ENCODE data around the gene HOXA5.

The HOXA5 gene

DNA sequence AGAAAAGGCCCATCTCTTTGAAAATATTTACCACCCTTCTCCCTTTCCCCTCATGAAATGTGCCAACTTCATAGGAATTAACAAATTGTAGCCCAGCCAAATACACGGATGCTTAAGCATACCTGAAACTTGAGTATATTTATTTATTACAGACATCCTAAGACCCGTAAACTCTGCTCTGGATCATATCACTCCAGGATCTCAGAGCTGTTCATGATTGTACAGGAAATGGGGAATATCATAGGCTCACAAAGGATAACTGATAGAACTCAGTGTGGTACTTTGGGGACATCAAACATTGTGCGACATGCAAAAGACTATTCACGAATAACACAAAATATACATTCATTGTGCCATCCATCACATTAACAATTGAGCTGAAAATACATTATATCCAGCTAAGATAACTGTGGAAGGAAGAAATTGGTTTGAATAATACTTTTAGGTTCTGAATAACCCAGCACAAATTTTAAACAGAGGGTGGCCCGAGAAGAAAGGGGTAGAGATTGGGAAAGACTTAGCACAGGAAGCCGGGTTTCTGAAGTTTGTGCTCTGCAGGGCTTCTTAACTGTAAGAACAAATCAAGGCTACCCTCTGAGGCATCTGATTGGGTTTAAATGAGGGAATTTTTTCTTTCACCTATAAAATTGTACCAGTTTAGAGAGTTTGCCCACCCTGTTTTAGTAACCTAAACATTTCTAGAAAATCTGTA lies 50.1 kb downstream of the HOXA5 start:
- no peak for DNase-seq (ENCODE audit: low spot score)
- TF ChIP-seq, protein P1, sequence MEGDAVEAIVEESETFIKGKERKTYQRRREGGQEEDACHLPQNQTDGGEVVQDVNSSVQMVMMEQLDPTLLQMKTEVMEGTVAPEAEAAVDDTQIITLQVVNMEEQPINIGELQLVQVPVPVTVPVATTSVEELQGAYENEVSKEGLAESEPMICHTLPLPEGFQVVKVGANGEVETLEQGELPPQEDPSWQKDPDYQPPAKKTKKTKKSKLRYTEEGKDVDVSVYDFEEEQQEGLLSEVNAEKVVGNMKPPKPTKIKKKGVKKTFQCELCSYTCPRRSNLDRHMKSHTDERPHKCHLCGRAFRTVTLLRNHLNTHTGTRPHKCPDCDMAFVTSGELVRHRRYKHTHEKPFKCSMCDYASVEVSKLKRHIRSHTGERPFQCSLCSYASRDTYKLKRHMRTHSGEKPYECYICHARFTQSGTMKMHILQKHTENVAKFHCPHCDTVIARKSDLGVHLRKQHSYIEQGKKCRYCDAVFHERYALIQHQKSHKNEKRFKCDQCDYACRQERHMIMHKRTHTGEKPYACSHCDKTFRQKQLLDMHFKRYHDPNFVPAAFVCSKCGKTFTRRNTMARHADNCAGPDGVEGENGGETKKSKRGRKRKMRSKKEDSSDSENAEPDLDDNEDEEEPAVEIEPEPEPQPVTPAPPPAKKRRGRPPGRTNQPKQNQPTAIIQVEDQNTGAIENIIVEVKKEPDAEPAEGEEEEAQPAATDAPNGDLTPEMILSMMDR (IDR thresholded peaks at IDR 0.05), result no peak
- Histone ChIP-seq H3K4me3 (no peak overlapping the region), H3K27ac (no peak overlapping the region)

DNA sequence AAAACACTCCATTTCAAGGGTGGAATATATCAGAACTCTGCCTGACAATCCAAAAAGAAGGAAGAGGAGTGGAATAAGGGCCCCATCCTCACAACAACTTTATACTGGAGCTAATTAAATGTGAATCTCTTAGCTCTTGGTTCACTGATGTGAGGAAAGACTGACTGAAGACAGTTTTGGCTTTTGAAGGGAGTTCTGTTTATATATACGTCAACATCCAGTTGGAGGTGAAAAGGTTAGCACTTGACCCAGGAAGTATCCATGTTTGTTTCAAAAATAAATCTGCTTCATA lies 50.7 kb downstream of the HOXA5 start:
- no peak for DNase-seq (ENCODE audit: low spot score)
- TF ChIP-seq, protein P1 (IDR thresholded peaks at IDR 0.05), result no peak
- Histone ChIP-seq H3K4me3 (no peak overlapping the region), H3K27ac (no peak overlapping the region)

DNA sequence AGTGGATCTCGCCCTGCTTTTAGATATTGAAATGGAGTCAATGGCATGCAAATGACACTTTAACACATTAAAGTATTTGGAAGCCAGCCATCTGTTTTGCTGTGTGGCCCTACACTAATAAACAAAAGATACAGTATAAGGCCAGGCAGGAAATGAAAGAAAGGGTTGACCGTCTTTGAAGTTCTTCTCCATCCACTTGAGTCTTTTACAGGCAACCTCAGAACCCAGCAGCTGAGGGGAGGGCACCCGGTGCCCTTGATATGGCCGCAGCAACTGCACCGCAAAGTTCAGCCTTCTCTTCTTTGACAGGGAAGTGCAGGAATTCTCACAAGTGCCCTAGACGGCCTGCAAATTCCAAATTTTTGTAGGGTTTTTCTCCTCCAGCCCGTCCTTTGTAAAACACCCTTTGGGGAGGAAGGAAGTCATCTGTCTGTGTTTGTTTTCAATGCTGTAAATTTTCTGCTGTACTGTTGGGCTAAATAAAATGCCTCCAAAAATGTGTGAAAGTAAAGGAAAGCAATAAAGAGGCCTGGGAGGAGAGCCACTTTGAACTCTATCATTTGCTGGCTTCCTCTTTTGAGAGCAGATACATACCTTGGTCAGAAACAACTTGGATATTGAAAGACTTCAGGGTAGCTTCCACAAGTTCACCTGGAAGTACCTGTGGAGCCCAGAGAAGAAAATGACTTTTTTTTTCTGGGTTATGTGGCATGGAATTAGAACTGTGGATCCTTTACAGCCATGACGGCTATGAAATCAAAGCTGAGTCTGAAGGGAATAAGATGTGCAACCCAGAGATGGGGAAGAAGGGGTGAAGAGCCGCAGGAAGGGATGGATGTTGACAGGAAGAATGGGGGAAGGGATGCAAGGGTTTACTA lies 51.3 kb downstream of the HOXA5 start:
- no peak for DNase-seq (ENCODE audit: low spot score)
- TF ChIP-seq, protein P1 (IDR thresholded peaks at IDR 0.05), result no peak
- H3K27ac ChIP-seq, result no peak overlapping the region
- H3K4me3 ChIP-seq, result no peak overlapping the region

DNA sequence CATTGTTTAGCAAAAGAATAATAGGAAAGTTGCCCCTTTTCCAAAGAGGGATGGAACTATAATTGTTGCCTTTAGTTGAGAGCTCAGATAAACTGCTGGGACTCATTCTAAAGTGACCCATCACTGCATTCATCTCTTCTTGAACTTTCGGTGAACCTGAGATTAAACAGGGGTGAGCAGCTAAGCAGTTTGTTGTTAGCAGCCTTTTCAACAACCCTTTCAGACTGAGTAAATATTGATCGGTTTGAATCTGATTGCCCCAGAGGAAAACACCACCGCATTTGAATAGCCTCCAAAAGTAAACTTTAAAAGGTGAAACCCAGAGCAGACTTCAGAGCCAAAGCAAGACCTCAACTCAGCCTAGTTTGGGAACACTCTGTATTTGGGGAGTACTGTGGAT lies 52.4 kb downstream of the HOXA5 start:
- H3K27ac ChIP-seq, result no peak overlapping the region
- no peak overlapping the region for H3K4me3 ChIP-seq
- TF ChIP-seq, protein P1 (IDR thresholded peaks at IDR 0.05), result no peak
- DNase-seq (ENCODE audit: low spot score), result no peak
